ENCODE measurements around the gene LAMP5.

LAMP5 gene

DNA sequence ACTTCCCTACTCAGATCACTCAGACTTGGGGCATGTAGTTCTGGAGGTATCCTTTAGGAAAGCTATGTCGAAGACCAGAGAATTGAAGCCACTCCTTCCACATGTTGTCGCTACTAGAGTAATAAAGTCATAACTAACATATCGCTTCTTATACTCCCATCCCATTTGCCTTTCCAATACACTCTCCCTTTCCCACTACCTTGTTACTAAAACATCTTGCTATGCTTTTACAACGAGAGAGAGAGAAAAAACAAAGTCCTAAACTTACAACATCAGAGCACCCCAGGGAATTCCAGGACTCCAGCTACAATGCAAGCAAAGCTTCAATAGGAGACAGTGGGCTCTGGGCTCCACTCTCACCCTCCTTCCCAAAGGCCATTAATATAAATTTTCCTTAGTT lies 5.1 kb upstream of the LAMP5 start:
- Histone ChIP-seq H3K4me1 (ENCODE audit: insufficient read depth, low read length, severe bottlenecking) (no peaks in the 10 kb centered on the region), H3F3A (ENCODE audit: insufficient read depth, low read length) (no peaks in the 10 kb centered on the region), H3K79me2 (ENCODE audit: insufficient read depth, low read length) (no peaks in the 10 kb centered on the region), H3K4me2 (ENCODE audit: low read length) (no peak overlapping the region), H3K36me3 (ENCODE audit: insufficient read depth, low read length) (no peaks in the 10 kb centered on the region), H3K9ac (ENCODE audit: low read length) (no peak overlapping the region), H2AFZ (ENCODE audit: low read length) (no peak overlapping the region), H3K27ac (ENCODE audit: low read depth, low read length, poor library complexity, severe bottlenecking) (no peak overlapping the region), H4K20me1 (ENCODE audit: insufficient read depth, low read length) (no peaks in the 10 kb centered on the region), H3K9me3 (ENCODE audit: low read length) (no peaks in the 10 kb centered on the region), H3K4me3 (ENCODE audit: low read depth, low read length, poor library complexity, severe bottlenecking) (no peak overlapping the region), H3K9me2 (ENCODE audit: low read depth, low read length) (no peaks in the 10 kb centered on the region), H3K27me3 (ENCODE audit: insufficient read depth, low read length) (no peaks in the 10 kb centered on the region)
- TF ChIP-seq, protein P1, sequence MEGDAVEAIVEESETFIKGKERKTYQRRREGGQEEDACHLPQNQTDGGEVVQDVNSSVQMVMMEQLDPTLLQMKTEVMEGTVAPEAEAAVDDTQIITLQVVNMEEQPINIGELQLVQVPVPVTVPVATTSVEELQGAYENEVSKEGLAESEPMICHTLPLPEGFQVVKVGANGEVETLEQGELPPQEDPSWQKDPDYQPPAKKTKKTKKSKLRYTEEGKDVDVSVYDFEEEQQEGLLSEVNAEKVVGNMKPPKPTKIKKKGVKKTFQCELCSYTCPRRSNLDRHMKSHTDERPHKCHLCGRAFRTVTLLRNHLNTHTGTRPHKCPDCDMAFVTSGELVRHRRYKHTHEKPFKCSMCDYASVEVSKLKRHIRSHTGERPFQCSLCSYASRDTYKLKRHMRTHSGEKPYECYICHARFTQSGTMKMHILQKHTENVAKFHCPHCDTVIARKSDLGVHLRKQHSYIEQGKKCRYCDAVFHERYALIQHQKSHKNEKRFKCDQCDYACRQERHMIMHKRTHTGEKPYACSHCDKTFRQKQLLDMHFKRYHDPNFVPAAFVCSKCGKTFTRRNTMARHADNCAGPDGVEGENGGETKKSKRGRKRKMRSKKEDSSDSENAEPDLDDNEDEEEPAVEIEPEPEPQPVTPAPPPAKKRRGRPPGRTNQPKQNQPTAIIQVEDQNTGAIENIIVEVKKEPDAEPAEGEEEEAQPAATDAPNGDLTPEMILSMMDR (IDR thresholded peaks at IDR 0.05; ENCODE audit: low read length) = no peak
- TF ChIP-seq EZH2 (IDR thresholded peaks at IDR 0.05; ENCODE audit: borderline replicate concordance, low read length) = no peak

DNA sequence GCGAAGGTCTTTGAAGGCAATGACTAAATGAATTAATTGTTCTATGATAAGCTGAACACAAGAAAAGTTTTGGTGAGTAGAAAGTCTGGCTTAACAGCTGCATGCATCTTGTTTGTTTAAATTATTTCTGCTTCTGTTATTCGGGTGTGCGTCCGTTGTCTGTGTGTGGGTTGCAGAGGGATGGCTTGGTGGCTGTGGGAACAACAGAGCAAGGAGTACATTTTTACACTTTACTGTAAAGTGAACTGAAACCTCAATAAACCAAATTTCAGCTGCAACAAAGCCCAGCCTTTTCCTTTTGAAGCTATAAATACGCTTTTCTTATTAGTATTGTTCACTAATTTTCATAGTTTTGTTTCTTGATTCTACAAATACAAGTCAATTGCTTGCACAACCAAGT lies 3.5 kb upstream of the LAMP5 start:
- Histone ChIP-seq H3K36me3 (ENCODE audit: insufficient read depth, low read length) (no peaks in the 10 kb centered on the region), H3K9ac (ENCODE audit: low read length) (no peak overlapping the region), H3K27me3 (ENCODE audit: insufficient read depth, low read length) (no peaks in the 10 kb centered on the region), H3K27ac (ENCODE audit: low read depth, low read length, poor library complexity, severe bottlenecking) (no peak overlapping the region), H4K20me1 (ENCODE audit: insufficient read depth, low read length) (no peaks in the 10 kb centered on the region), H3K4me3 (ENCODE audit: low read depth, low read length, poor library complexity, severe bottlenecking) (no peak overlapping the region), H3K9me2 (ENCODE audit: low read depth, low read length) (no peaks in the 10 kb centered on the region), H3K4me1 (ENCODE audit: insufficient read depth, low read length, severe bottlenecking) (no peaks in the 10 kb centered on the region), H3F3A (ENCODE audit: insufficient read depth, low read length) (no peaks in the 10 kb centered on the region), H3K9me3 (ENCODE audit: low read length) (no peaks in the 10 kb centered on the region), H3K4me2 (ENCODE audit: low read length) (no peak overlapping the region), H2AFZ (ENCODE audit: low read length) (no peak overlapping the region), H3K79me2 (ENCODE audit: insufficient read depth, low read length) (no peaks in the 10 kb centered on the region)
- TF ChIP-seq, protein P1 (IDR thresholded peaks at IDR 0.05; ENCODE audit: low read length) = no peak
- TF ChIP-seq EZH2 (IDR thresholded peaks at IDR 0.05; ENCODE audit: borderline replicate concordance, low read length) = no peak

DNA sequence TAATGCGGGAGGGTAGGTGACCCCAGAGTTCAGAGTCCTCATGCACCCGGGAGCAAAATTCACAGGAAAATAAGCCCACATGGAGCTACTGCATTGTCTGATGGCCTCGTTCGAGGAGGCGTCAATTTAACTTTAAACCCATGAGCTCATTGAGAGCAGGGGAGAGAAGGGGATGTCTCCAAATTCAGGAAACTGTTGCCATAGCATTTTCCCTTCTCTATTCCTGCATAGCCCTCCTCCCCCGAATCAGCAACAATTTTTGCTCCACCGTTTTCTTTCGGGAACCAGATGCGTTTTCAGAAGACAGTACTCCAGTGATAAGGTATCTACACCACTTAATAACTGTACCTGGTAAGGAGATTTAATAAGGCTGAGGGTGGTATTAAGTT lies 324 bp upstream of the LAMP5 start:
- Histone ChIP-seq H3K4me3 (ENCODE audit: low read depth, low read length, poor library complexity, severe bottlenecking) (no peak overlapping the region), H3K79me2 (ENCODE audit: insufficient read depth, low read length) (no peaks in the 10 kb centered on the region), H3K4me1 (ENCODE audit: insufficient read depth, low read length, severe bottlenecking) (no peaks in the 10 kb centered on the region), H3K9me3 (ENCODE audit: low read length) (no peaks in the 10 kb centered on the region), H3K27ac (ENCODE audit: low read depth, low read length, poor library complexity, severe bottlenecking) (no peak overlapping the region), H3K27me3 (ENCODE audit: insufficient read depth, low read length) (no peaks in the 10 kb centered on the region), H3K9ac (ENCODE audit: low read length) (no peak overlapping the region), H3K4me2 (ENCODE audit: low read length) (no peak overlapping the region), H4K20me1 (ENCODE audit: insufficient read depth, low read length) (no peaks in the 10 kb centered on the region), H3K36me3 (ENCODE audit: insufficient read depth, low read length) (no peaks in the 10 kb centered on the region), H2AFZ (ENCODE audit: low read length) (no peak overlapping the region), H3K9me2 (ENCODE audit: low read depth, low read length) (no peaks in the 10 kb centered on the region), H3F3A (ENCODE audit: insufficient read depth, low read length) (no peaks in the 10 kb centered on the region)
- no peak for TF ChIP-seq EZH2 (IDR thresholded peaks at IDR 0.05; ENCODE audit: borderline replicate concordance, low read length)
- TF ChIP-seq, protein P1 (IDR thresholded peaks at IDR 0.05; ENCODE audit: low read length) = no peak

All from OCI-LY1 (cell line).